ENCODE results near the gene NEBL. TPM values are rescaled to one million over a fixed set of nuclear protein-coding genes. Genes with fewer than 3 reads are reported as not detected.

The NEBL gene
- total RNA-seq, 1 donor from 2014 or later = 106 TPM

DNA sequence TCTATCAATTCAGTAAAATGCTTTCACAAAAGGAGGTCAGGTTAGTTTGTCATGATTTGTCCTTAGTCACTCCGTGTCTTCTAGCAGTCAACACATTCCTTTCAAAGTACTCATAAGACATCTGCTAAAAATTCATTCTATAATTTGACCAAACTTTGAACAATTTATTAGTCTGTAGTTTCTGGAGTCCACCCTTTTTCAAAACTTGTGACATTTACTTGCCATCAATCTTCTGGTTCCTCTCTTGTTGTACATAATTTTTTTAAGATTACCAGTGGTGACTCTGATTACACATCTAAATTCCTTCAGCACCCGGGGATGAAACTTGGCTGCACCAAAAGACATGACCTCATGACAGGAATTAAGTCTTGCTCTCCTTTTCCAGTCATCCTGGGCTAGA, 130.1 kb downstream of the NEBL start:
- Histone ChIP-seq H3K4me1 (no peaks in the 10 kb centered on the region), H3K36me3 (no peaks in the 10 kb centered on the region), H3K4me3 (no peak overlapping the region), H3K27me3 (no peaks in the 10 kb centered on the region), H3K27ac (no peak overlapping the region), H3K9me3 (no peaks in the 10 kb centered on the region)
- ATAC-seq (no peak), DNase-seq (no peak)
- intact Hi-C loops (cut with DNase I) = no loop called here
- TF ChIP-seq, protein P1, sequence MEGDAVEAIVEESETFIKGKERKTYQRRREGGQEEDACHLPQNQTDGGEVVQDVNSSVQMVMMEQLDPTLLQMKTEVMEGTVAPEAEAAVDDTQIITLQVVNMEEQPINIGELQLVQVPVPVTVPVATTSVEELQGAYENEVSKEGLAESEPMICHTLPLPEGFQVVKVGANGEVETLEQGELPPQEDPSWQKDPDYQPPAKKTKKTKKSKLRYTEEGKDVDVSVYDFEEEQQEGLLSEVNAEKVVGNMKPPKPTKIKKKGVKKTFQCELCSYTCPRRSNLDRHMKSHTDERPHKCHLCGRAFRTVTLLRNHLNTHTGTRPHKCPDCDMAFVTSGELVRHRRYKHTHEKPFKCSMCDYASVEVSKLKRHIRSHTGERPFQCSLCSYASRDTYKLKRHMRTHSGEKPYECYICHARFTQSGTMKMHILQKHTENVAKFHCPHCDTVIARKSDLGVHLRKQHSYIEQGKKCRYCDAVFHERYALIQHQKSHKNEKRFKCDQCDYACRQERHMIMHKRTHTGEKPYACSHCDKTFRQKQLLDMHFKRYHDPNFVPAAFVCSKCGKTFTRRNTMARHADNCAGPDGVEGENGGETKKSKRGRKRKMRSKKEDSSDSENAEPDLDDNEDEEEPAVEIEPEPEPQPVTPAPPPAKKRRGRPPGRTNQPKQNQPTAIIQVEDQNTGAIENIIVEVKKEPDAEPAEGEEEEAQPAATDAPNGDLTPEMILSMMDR (IDR thresholded peaks at IDR 0.05) = no peak

DNA sequence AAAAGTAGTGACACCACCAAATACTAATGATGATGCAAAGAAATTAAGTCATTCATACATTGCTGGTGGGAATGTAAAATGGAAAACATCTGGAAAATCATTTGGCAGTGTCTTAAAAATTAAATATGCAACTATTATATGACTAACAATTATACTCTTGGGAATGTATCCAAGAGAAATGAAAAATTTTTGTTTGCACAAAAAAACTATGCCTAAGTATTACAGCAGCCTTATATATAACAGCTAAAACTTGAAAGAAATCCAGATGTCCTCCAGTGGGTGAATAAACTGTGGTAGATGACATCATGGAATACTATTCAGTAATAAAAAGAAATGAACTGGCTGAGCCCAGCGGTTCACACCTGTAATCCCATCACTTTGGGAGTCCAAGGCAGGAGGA, 132.0 kb downstream of the NEBL start:
- Histone ChIP-seq H3K4me1 (no peaks in the 10 kb centered on the region), H3K27ac (no peak overlapping the region), H3K9me3 (no peaks in the 10 kb centered on the region), H3K4me3 (no peak overlapping the region), H3K36me3 (no peaks in the 10 kb centered on the region), H3K27me3 (no peaks in the 10 kb centered on the region)
- ATAC-seq (no peak), DNase-seq (no peak)
- TF ChIP-seq, protein P1 (IDR thresholded peaks at IDR 0.05) = no peak
- intact Hi-C loops (cut with DNase I) = no loop called here

- no peaks in the 10 kb centered on the region for H3K27me3 ChIP-seq
- H3K4me1 ChIP-seq = no peaks in the 10 kb centered on the region
- TF ChIP-seq, protein P1 (IDR thresholded peaks at IDR 0.05) = no peak
- H3K27ac ChIP-seq = no peak overlapping the region
- intact Hi-C loops (cut with DNase I) = no loop called here
- H3K4me3 ChIP-seq = no peak overlapping the region
- H3K36me3 ChIP-seq = no peaks in the 10 kb centered on the region
- no peak for ATAC-seq
- DNase-seq = no peak
- H3K9me3 ChIP-seq = no peaks in the 10 kb centered on the region
These were observed 136.7 kb downstream of the NEBL start for GRCh38 chr10:20760460-20760859.

DNA sequence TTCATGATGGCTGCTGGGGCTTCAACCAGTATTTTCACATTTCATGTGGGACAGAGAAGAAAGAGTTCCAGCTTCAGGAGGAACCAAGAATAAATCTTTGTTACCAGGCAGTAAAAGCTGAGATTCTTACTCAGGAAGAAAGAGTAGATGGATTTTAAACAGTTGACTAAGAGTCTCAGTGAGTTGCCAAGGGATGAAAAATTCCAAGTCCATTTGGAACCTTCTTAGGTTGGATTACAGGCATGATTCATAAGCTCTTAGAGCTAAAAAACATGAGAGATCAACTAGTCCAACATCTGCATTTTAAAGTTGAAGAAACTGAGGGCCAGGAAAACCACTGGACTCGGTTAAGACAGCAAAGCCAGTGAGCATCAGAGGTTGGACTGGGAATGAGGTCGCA, 148.6 kb downstream of the NEBL start:
- H3K9me3 ChIP-seq = peaks cover 9% of the 10 kb centered on the region
- no peak for DNase-seq
- H3K4me1 ChIP-seq = no peaks in the 10 kb centered on the region
- no peak for ATAC-seq
- H3K36me3 ChIP-seq = no peaks in the 10 kb centered on the region
- H3K27ac ChIP-seq = no peak overlapping the region
- TF ChIP-seq, protein P1 (IDR thresholded peaks at IDR 0.05) = no peak
- intact Hi-C loops (cut with DNase I) = no loop called here
- H3K4me3 ChIP-seq = no peak overlapping the region
- no peaks in the 10 kb centered on the region for H3K27me3 ChIP-seq

- TF ChIP-seq, protein P1 (IDR thresholded peaks at IDR 0.05) = no peak
- no peak overlapping the region for H3K27ac ChIP-seq
- H3K27me3 ChIP-seq = no peaks in the 10 kb centered on the region
- no peaks in the 10 kb centered on the region for H3K4me1 ChIP-seq
- ATAC-seq = no peak
- no peak for DNase-seq
- H3K4me3 ChIP-seq = no peak overlapping the region
- intact Hi-C loops (cut with DNase I) = no loop called here
- peaks cover 9% of the 10 kb centered on the region for H3K9me3 ChIP-seq
- no peaks in the 10 kb centered on the region for H3K36me3 ChIP-seq
These were observed 149.3 kb downstream of the NEBL start for GRCh38 chr10:20747782-20748181.

DNA sequence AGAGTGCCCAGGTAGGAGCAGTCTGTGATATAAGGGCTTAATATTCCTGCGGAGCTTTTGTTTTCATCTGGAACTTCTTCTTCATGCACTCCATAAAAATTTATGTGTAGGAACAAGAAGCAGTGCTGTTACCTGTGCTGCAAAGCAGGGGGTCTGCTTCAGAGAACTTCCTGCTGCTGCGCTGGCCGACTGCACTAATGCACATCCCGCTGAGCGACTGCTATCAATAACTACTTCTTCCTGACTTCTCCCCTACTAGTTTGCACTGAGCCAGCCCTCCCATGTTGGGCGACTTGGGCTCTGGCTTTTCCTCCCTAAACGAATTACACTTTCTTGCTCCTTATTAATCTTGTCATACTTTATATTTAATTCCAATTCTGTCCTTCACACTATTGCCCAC, 150.3 kb downstream of the NEBL start:
- intact Hi-C loops (cut with DNase I) = no loop called here
- Histone ChIP-seq H3K27ac (no peak overlapping the region), H3K4me3 (no peak overlapping the region), H3K4me1 (no peaks in the 10 kb centered on the region), H3K27me3 (no peaks in the 10 kb centered on the region), H3K9me3 (peaks cover 9% of the 10 kb centered on the region), H3K36me3 (no peaks in the 10 kb centered on the region)
- DNase-seq (no peak), ATAC-seq (no peak)
- TF ChIP-seq, protein P1 (IDR thresholded peaks at IDR 0.05) = no peak

Data from upper lobe of right lung (tissue), 1 donor.